Stimulated activated naive CD8-positive, alpha-beta T cell treated with anti-CD3 and anti-CD28 coated beads, Interleukin-15, Interleukin-2, amounts not matched to agents 100 ng/mL and 50 ng/mL, for 24 hours (primary cell): ENCODE results near the gene NBPF26.
A peak's percentile ranks its signal among the peaks of the same experiment; 100 is the strongest.
"Not testable (repeated sequence)": the region's sequence is repeated elsewhere in the genome, so short reads cannot be mapped to it uniquely, and the experiment has no call there.

Experiments used
- H3K27ac Mint-ChIP-seq: one replicate; pipeline ENCODE4 v1.8.0; 2021; ENCODE audit warnings: mild to moderate bottlenecking, mixed read lengths
- H3K27me3 Mint-ChIP-seq: one replicate; pipeline ENCODE4 v1.8.0; 2021; ENCODE audit warnings: mixed read lengths
- H3K36me3 Mint-ChIP-seq: one replicate; pipeline ENCODE4 v1.8.0; 2021; ENCODE audit warnings: low read depth, mixed read lengths
- H3K4me1 Mint-ChIP-seq: one replicate; pipeline ENCODE4 v1.8.0; 2021; ENCODE audit warnings: low read depth, mixed read lengths
- H3K4me3 Mint-ChIP-seq: one replicate; pipeline ENCODE4 v1.8.0; 2021; ENCODE audit warnings: mild to moderate bottlenecking, mixed read lengths
- H3K9me3 Mint-ChIP-seq: one replicate; pipeline ENCODE4 v1.8.0; 2021; ENCODE audit warnings: mixed read lengths

The NBPF26 gene

GRCh38 chr1:120844186-120844944 lies 120.6 kb downstream of the NBPF26 start:
- H3K27me3 Mint-ChIP-seq: not testable (repeated sequence)
- peak overlapping the region; percentile 97 for H3K27ac Mint-ChIP-seq

GRCh38 chr1:120844945-120845330 lies 121.2 kb downstream of the NBPF26 start:
- H3K27me3 Mint-ChIP-seq, H3K9me3 Mint-ChIP-seq, H3K36me3 Mint-ChIP-seq, H3K4me1 Mint-ChIP-seq, H3K27ac Mint-ChIP-seq: not testable (repeated sequence)
- H3K4me3 Mint-ChIP-seq: peak overlapping the region; percentile 87

More at GRCh38 chr1:120844186-120844944, 120.6 kb downstream of the NBPF26 start:
- H3K9me3 Mint-ChIP-seq, H3K4me1 Mint-ChIP-seq, H3K36me3 Mint-ChIP-seq: not testable (repeated sequence)
- peak overlapping the region; percentile 87 for H3K4me3 Mint-ChIP-seq

GRCh38 chr1:120849400-120850286 lies 125.9 kb downstream of the NBPF26 start:
- H3K27me3 Mint-ChIP-seq, H3K36me3 Mint-ChIP-seq, H3K9me3 Mint-ChIP-seq: not testable (repeated sequence)
- Mint-ChIP-seq H3K27ac (peak overlapping the region; percentile 100), H3K4me1 (peaks cover 25% of the 10 kb centered on the region), H3K4me3 (peak overlapping the region; percentile 93)

- H3K36me3 Mint-ChIP-seq, H3K27me3 Mint-ChIP-seq, H3K9me3 Mint-ChIP-seq: not testable (repeated sequence)
- Mint-ChIP-seq H3K4me3 (peak overlapping the region; percentile 93), H3K27ac (peak overlapping the region; percentile 100), H3K4me1 (peaks cover 31% of the 10 kb centered on the region)
Observed at GRCh38 chr1:120850287-120850536, 126.5 kb downstream of the NBPF26 start.

GRCh38 chr1:120850537-120851421 lies 127.0 kb downstream of the NBPF26 start:
- not testable (repeated sequence) for H3K9me3 Mint-ChIP-seq, H3K36me3 Mint-ChIP-seq, H3K27me3 Mint-ChIP-seq
- peak overlapping the region; percentile 100 for H3K27ac Mint-ChIP-seq
- H3K4me3 Mint-ChIP-seq: peak overlapping the region; percentile 93
- H3K4me1 Mint-ChIP-seq: peaks cover 35% of the 10 kb centered on the region

- peaks cover 25% of the 10 kb centered on the region for H3K4me1 Mint-ChIP-seq
- H3K9me3 Mint-ChIP-seq, H3K27me3 Mint-ChIP-seq, H3K4me3 Mint-ChIP-seq, H3K27ac Mint-ChIP-seq, H3K36me3 Mint-ChIP-seq: not testable (repeated sequence)
Observed at GRCh38 chr1:120858144-120858543, 134.4 kb downstream of the NBPF26 start.

GRCh38 chr1:120859615-120860234 lies 136.0 kb downstream of the NBPF26 start:
- not testable (repeated sequence) for H3K9me3 Mint-ChIP-seq, H3K36me3 Mint-ChIP-seq, H3K4me3 Mint-ChIP-seq, H3K27me3 Mint-ChIP-seq, H3K27ac Mint-ChIP-seq
- peaks cover 15% of the 10 kb centered on the region for H3K4me1 Mint-ChIP-seq

GRCh38 chr1:120878206-120878605 lies 154.5 kb downstream of the NBPF26 start:
- not testable (repeated sequence) for H3K9me3 Mint-ChIP-seq, H3K4me1 Mint-ChIP-seq, H3K36me3 Mint-ChIP-seq, H3K4me3 Mint-ChIP-seq, H3K27me3 Mint-ChIP-seq, H3K27ac Mint-ChIP-seq

- not testable (repeated sequence) for H3K9me3 Mint-ChIP-seq, H3K27ac Mint-ChIP-seq, H3K4me3 Mint-ChIP-seq, H3K36me3 Mint-ChIP-seq, H3K4me1 Mint-ChIP-seq, H3K27me3 Mint-ChIP-seq
Observed at GRCh38 chr1:120880056-120880455, 156.3 kb downstream of the NBPF26 start.

- H3K4me1 Mint-ChIP-seq, H3K27ac Mint-ChIP-seq, H3K27me3 Mint-ChIP-seq, H3K9me3 Mint-ChIP-seq, H3K4me3 Mint-ChIP-seq, H3K36me3 Mint-ChIP-seq: not testable (repeated sequence)
Observed at GRCh38 chr1:120881934-120882333, 158.2 kb downstream of the NBPF26 start.
